ENCODE results near the gene NPHP4. TPM values are rescaled to one million over a fixed set of nuclear protein-coding genes. Genes with fewer than 3 reads are reported as not detected.

The NPHP4 gene
- total RNA-seq, 1 donor from 2014 or later: 3.2 TPM

DNA sequence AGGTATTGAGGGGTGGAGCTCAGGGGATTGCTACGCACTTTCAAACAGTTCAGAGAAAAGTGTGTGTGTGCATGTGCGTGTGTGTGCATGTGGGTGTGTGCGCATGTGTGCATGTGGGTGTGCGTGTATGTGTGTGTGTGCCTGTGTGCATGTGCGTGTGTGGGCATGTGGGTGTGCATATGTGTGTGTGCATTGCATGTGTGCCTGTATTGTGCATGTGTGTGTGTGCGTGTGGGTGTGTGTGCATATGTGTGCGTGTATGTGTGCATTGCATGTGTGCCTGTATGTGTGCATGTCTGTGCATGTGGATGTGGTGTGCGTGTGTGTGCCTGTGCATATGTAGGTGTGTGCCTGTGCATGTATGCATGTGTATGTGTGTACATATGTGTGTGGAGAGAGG is 40.9 kb upstream of the NPHP4 start:
- Histone ChIP-seq H3K36me3 (ENCODE audit: control insufficient read depth, insufficient read depth, low read length) (no peaks in the 10 kb centered on the region), H3K27me3 (ENCODE audit: control insufficient read depth, insufficient read depth, low read length) (peaks cover 2% of the 10 kb centered on the region), H3K4me3 (ENCODE audit: low read depth, low read length) (no peak overlapping the region)
- DNase-seq (ENCODE audit: low read depth): no peak
- TF ChIP-seq, protein P1, sequence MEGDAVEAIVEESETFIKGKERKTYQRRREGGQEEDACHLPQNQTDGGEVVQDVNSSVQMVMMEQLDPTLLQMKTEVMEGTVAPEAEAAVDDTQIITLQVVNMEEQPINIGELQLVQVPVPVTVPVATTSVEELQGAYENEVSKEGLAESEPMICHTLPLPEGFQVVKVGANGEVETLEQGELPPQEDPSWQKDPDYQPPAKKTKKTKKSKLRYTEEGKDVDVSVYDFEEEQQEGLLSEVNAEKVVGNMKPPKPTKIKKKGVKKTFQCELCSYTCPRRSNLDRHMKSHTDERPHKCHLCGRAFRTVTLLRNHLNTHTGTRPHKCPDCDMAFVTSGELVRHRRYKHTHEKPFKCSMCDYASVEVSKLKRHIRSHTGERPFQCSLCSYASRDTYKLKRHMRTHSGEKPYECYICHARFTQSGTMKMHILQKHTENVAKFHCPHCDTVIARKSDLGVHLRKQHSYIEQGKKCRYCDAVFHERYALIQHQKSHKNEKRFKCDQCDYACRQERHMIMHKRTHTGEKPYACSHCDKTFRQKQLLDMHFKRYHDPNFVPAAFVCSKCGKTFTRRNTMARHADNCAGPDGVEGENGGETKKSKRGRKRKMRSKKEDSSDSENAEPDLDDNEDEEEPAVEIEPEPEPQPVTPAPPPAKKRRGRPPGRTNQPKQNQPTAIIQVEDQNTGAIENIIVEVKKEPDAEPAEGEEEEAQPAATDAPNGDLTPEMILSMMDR (IDR thresholded peaks at IDR 0.05; ENCODE audit: insufficient read depth, low read length, severe bottlenecking): no peak
- FAIRE-seq: peak; percentile 96

DNA sequence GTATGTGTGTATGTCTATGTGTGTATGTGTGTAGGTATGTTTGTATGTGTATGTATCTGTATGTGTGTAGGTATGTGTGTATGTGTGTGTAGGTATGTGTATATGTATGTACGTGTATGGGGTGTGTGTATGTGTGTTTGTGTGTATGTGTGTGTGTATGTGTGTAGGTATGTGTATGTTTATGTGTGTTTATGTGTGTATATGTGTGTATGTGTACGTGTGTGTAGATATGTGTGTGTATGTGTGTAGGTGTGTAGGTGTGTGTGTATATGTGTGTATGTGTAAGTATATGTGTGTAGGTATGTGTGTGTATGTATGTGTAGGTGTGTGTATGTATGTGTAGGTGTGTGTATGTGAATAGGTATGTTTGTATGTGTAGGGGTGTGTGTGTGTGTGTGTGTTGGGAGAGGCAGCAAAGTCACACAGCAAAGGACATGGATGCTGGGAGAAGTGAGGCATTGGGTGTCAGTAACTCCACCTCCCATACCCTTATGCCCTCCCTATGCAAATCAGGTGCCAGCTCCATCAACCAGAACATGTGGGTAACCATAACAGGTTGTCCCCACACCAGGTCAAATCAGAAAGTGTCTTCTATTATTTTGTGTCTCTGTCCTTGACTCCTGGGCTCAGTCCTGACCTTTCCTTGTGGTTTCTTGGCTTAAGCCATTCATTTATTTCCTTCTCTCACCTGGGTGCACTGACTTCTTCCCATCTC is 38.5 kb upstream of the NPHP4 start:
- Histone ChIP-seq H3K27me3 (ENCODE audit: control insufficient read depth, insufficient read depth, low read length) (peaks cover 2% of the 10 kb centered on the region), H3K4me3 (ENCODE audit: low read depth, low read length) (no peak overlapping the region), H3K36me3 (ENCODE audit: control insufficient read depth, insufficient read depth, low read length) (no peaks in the 10 kb centered on the region)
- DNase-seq (ENCODE audit: low read depth): no peak
- TF ChIP-seq, protein P1 (IDR thresholded peaks at IDR 0.05; ENCODE audit: insufficient read depth, low read length, severe bottlenecking): no peak
- FAIRE-seq: no peak

DNA sequence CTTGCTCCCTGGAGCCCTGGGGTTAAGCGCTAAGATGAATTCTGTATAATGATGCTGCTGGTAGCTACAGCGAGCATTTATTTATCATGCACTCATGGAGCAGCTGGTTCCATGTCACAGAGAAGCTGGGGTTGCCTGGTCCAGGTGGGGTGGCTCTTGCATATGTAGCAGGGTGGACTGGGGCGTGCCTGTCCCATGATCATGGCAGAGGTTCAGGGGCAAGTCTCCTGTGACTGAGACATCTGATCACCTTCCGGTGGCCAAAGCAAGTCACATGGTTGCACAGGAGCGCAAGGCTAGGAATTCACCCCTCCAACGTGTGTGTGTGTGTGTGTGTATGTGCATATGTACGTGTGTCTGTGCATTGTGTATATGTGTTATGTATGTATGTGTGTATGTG is 37.9 kb upstream of the NPHP4 start:
- no peaks in the 10 kb centered on the region for H3K36me3 ChIP-seq (ENCODE audit: control insufficient read depth, insufficient read depth, low read length)
- H3K4me3 ChIP-seq (ENCODE audit: low read depth, low read length): no peak overlapping the region
- DNase-seq (ENCODE audit: low read depth) (no peak), FAIRE-seq (no peak)
- TF ChIP-seq, protein P1 (IDR thresholded peaks at IDR 0.05; ENCODE audit: insufficient read depth, low read length, severe bottlenecking): no peak
- H3K27me3 ChIP-seq (ENCODE audit: control insufficient read depth, insufficient read depth, low read length): peaks cover 2% of the 10 kb centered on the region

DNA sequence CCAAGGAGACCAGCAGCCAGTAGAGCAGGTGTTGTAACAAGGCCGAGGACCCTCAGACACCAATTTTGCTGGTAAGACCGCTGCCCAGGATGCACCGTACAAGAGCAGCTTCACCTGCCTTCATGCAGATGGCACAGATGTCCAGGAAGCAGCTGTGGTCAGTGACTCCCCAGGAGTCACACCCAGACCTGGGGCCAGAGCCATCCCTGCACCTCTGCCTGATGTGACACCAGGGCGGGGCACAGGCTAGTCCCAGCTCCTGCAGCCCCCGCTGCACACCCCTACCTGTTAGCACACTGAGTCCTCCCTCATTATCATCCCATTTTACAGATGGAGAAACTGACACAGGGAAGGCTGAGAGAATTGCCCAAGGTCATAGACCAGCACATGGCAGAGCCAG is 37.1 kb upstream of the NPHP4 start:
- H3K36me3 ChIP-seq (ENCODE audit: control insufficient read depth, insufficient read depth, low read length): no peaks in the 10 kb centered on the region
- peaks cover 2% of the 10 kb centered on the region for H3K27me3 ChIP-seq (ENCODE audit: control insufficient read depth, insufficient read depth, low read length)
- DNase-seq (ENCODE audit: low read depth) (no peak), FAIRE-seq (no peak)
- no peak overlapping the region for H3K4me3 ChIP-seq (ENCODE audit: low read depth, low read length)
- TF ChIP-seq, protein P1 (IDR thresholded peaks at IDR 0.05; ENCODE audit: insufficient read depth, low read length, severe bottlenecking): no peak

DNA sequence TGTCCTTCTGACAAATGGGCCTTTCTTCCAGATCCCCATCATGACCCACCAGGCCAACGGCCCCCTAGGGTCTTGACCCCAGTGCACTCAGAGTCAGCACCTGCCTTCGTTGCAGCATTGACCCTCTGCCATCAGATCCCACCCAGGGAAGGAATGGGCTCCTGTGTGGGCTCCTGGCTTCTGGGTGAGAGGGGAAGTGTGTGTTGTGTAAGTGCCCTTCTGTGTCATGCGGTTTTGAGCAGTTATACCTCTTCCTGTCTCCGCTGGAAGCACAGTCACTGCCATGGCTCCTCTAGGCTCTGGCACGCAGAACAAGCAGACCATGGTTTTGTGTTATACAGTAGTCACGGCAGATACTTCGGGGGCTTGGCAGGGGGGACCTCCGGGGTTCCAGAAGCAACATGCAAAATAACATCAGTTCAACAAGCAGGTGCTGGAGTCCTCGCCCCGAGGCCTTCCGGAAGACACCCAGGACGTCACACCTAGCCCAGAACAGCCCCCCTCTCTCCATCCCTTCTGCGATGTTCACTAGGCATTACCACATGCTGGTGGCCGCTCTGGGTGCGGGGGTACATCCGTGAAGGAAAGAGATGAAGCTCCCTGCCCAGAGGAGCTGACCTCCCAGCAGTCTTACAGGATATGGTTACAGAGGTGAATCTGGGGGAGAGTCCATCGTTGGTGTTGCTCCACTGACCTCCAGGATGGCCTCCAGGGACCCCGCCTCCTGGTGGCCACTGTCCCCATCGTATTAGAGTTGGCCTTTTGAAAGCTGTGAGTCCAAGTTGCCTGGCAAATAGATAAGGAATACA is 36.0 kb upstream of the NPHP4 start:
- peak; percentile 6 for DNase-seq (ENCODE audit: low read depth)
- FAIRE-seq: no peak
- no peaks in the 10 kb centered on the region for H3K27me3 ChIP-seq (ENCODE audit: control insufficient read depth, insufficient read depth, low read length)
- H3K4me3 ChIP-seq (ENCODE audit: low read depth, low read length): no peak overlapping the region
- no peaks in the 10 kb centered on the region for H3K36me3 ChIP-seq (ENCODE audit: control insufficient read depth, insufficient read depth, low read length)
- TF ChIP-seq, protein P1 (IDR thresholded peaks at IDR 0.05; ENCODE audit: insufficient read depth, low read length, severe bottlenecking): no peak
